PC-3 (cell line): ENCODE data around the gene FAM162A. TPM values are rescaled to one million over a fixed set of nuclear protein-coding genes. Genes with fewer than 3 reads are reported as not detected.
A peak's percentile ranks its signal among the peaks of the same experiment; 100 is the strongest.

Source experiments
- ATAC-seq: fragments of 200-7000 bp; cut with Tn5 transposase; 2 replicates; pipeline ENCODE4 v1.9.1; 2020; ENCODE audit warnings: mild to moderate bottlenecking, moderate library complexity
- BruUV-seq: library from RNA; stranded (reverse); fragments of 400-500 nt; replicated peaks from 2 replicates; lab custom pipeline; 2021; lab: Mats Ljungman, UMichigan
- CTCF ChIA-PET: fragments of 300-600 bp; sonication (Branson Sonifier 250); formaldehyde crosslinking; loops from one replicate; lab custom pipeline; 2022; ENCODE audit warnings: antibody characterized with exemption; lab: Charles Lee
- POLR2A ChIA-PET: fragments of 300-600 bp; sonication (Branson Sonifier 250); formaldehyde crosslinking; loops from one replicate; lab custom pipeline; 2022; ENCODE audit warnings: antibody characterized with exemption; ENCODE audit not compliant: unreplicated experiment; lab: Charles Lee
- DNase-seq: peaks from one replicate; pipeline ENCODE4 v3.0.0-alpha.2; 2015
- H2AFZ ChIP-seq: fragments of 300-600 bp; sonication (generic); 2 replicates; pipeline ENCODE4 v1.6.0; 2016; ENCODE audit warnings: antibody characterized with exemption, low read length
- H3F3A ChIP-seq: fragments of 300-600 bp; sonication (generic); one replicate; pipeline ENCODE4 v1.6.0; 2017; ENCODE audit warnings: antibody characterized with exemption, low read length, control low read depth, mild to moderate bottlenecking; ENCODE audit not compliant: unreplicated experiment
- H3K27ac ChIP-seq: fragments of 300-600 bp; sonication (generic); 2 replicates; pipeline ENCODE4 v1.5.1; 2016; ENCODE audit warnings: mild to moderate bottlenecking, low read length
- H3K27me3 ChIP-seq: fragments of 300-600 bp; sonication (generic); 2 replicates; pipeline ENCODE4 v1.6.1; 2016; ENCODE audit warnings: low read length, mixed read lengths
- H3K36me3 ChIP-seq: fragments of 300-600 bp; sonication (generic); 2 replicates; pipeline ENCODE4 v1.6.1; 2016; ENCODE audit warnings: low read depth, mixed run types, low read length, mixed read lengths
- H3K4me1 ChIP-seq: fragments of 300-600 bp; sonication (generic); 2 replicates; pipeline ENCODE4 v1.5.1; 2016; ENCODE audit warnings: low read length; ENCODE audit not compliant: insufficient read depth
- H3K4me2 ChIP-seq: fragments of 300-600 bp; sonication (generic); 2 replicates; pipeline ENCODE4 v1.6.0; 2016; ENCODE audit warnings: low read length
- H3K4me3 ChIP-seq: fragments of 300-600 bp; sonication (generic); 2 replicates; pipeline ENCODE4 v1.5.1; 2016; ENCODE audit warnings: mild to moderate bottlenecking, low read length, mixed read lengths
- H3K79me2 ChIP-seq: fragments of 300-600 bp; sonication (generic); 2 replicates; pipeline ENCODE4 v1.6.1; 2017; ENCODE audit warnings: low read length, mixed read lengths
- H3K9ac ChIP-seq: fragments of 300-600 bp; sonication (generic); 2 replicates; pipeline ENCODE4 v1.6.0; 2016; ENCODE audit warnings: mild to moderate bottlenecking, low read length
- H3K9me2 ChIP-seq: fragments of 300-600 bp; sonication (generic); replicated peaks from 2 replicates; pipeline ENCODE4 v1.6.1; 2016; ENCODE audit warnings: mixed run types, low read length, mixed read lengths
- H3K9me3 ChIP-seq: fragments of 300-600 bp; sonication (generic); 2 replicates; pipeline ENCODE4 v1.6.1; 2016; ENCODE audit warnings: low read length, mixed read lengths
- H4K20me1 ChIP-seq: fragments of 300-600 bp; sonication (generic); 2 replicates; pipeline ENCODE4 v1.6.1; 2016; ENCODE audit warnings: low read length, mixed read lengths
- EZH2 ChIP-seq: fragments of 300-600 bp; sonication (generic); IDR thresholded peaks from one replicate; pipeline ENCODE4 v1.6.1; 2017; ENCODE audit warnings: antibody characterized with exemption, mild to moderate bottlenecking, low read length; ENCODE audit not compliant: unreplicated experiment
- EZH2phosphoT487 ChIP-seq: fragments of 300-600 bp; sonication (generic); IDR thresholded peaks from 2 replicates; pipeline ENCODE4 v1.6.1; 2018; ENCODE audit warnings: mild to moderate bottlenecking, antibody characterized with exemption, low read length, borderline replicate concordance
- intact Hi-C: fragments of 100-400 bp; cut with micrococcal nuclease; formaldehyde crosslinking; loops from 2 replicates; pipeline ENCODE4 v1.9.0; 2023
- total RNA-seq: library from RNA; depleted of rRNA; stranded (reverse); fragments of >200 nt; gene quantifications from 2 replicates; pipeline ENCODE4 v1.2.3, GENCODE V29; 2014
- TF ChIP-seq, protein P1 (sequence below): fragments of 300-600 bp; sonication (generic); conservative IDR thresholded peaks from 2 replicates; pipeline ENCODE4 v1.5.1; 2017; ENCODE audit warnings: antibody characterized with exemption, low read depth, mild to moderate bottlenecking, low read length

The FAM162A gene
- total RNA-seq, 1 experiment from 2014 or later: 126 TPM

GRCh38 chr3:122343654-122344053, 40.3 kb upstream of the FAM162A start:
- POLR2A ChIA-PET: interaction anchor here (0.7 kb wide), 1 partner anchor 1239 kb away, joined by 8 read pairs; no protein-coding TSS in a partner anchor
- no peaks in the 10 kb centered on the region for H3K27me3 ChIP-seq
- TF ChIP-seq EZH2phosphoT487: no peak
- TF ChIP-seq EZH2: no peak
- TF ChIP-seq, protein P1, sequence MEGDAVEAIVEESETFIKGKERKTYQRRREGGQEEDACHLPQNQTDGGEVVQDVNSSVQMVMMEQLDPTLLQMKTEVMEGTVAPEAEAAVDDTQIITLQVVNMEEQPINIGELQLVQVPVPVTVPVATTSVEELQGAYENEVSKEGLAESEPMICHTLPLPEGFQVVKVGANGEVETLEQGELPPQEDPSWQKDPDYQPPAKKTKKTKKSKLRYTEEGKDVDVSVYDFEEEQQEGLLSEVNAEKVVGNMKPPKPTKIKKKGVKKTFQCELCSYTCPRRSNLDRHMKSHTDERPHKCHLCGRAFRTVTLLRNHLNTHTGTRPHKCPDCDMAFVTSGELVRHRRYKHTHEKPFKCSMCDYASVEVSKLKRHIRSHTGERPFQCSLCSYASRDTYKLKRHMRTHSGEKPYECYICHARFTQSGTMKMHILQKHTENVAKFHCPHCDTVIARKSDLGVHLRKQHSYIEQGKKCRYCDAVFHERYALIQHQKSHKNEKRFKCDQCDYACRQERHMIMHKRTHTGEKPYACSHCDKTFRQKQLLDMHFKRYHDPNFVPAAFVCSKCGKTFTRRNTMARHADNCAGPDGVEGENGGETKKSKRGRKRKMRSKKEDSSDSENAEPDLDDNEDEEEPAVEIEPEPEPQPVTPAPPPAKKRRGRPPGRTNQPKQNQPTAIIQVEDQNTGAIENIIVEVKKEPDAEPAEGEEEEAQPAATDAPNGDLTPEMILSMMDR: no peak
- no peaks in the 10 kb centered on the region for H3K9me2 ChIP-seq
- H3K9ac ChIP-seq: no peak overlapping the region
- intact Hi-C loops: no loop called here
- no peaks in the 10 kb centered on the region for H3F3A ChIP-seq
- H3K79me2 ChIP-seq: no peaks in the 10 kb centered on the region
- no peaks in the 10 kb centered on the region for H3K36me3 ChIP-seq
- CTCF ChIA-PET: interaction anchor here (0.7 kb wide), 1 partner anchor 37 kb away, joined by 4 read pairs; no protein-coding TSS in a partner anchor
- DNase-seq (peak; percentile 49), ATAC-seq (peak; percentile 49; the same call in 1 of the 2 replicates)
- no peak overlapping the region for H2AFZ ChIP-seq
- H3K4me2 ChIP-seq: no peak overlapping the region
- H3K27ac ChIP-seq: no peak overlapping the region
- no peaks in the 10 kb centered on the region; the same call in 1 of the 2 replicates for H3K4me1 ChIP-seq
- H4K20me1 ChIP-seq: no peaks in the 10 kb centered on the region
- no peak overlapping the region for H3K4me3 ChIP-seq
- peaks cover 4% of the 10 kb centered on the region; the same call in 1 of the 2 replicates for H3K9me3 ChIP-seq
- BruUV-seq: no TSS peak

- intact Hi-C loops: no loop called here
- H3F3A ChIP-seq: no peaks in the 10 kb centered on the region
- ATAC-seq (no peak), DNase-seq (no peak)
- no peak overlapping the region for H3K4me2 ChIP-seq
- H3K4me1 ChIP-seq: peaks cover 13% of the 10 kb centered on the region
- TF ChIP-seq EZH2 (no peak), EZH2phosphoT487 (no peak)
- TF ChIP-seq, protein P1: no peak
- ChIA-PET CTCF (interaction anchor here (0.6 to 3.1 kb wide), 2 partner anchors 43 to 615 kb away, joined by 3 to 37 read pairs; no protein-coding TSS in a partner anchor), POLR2A (no interaction called here)
- no peak overlapping the region for H3K9ac ChIP-seq
- no peaks in the 10 kb centered on the region for H3K9me2 ChIP-seq
- H3K4me3 ChIP-seq: no peak overlapping the region
- H4K20me1 ChIP-seq: no peaks in the 10 kb centered on the region
- no peaks in the 10 kb centered on the region for H3K9me3 ChIP-seq
- no peak overlapping the region for H3K27ac ChIP-seq
- BruUV-seq: no TSS peak
- H3K79me2 ChIP-seq: no peaks in the 10 kb centered on the region
- no peaks in the 10 kb centered on the region for H3K36me3 ChIP-seq
- no peaks in the 10 kb centered on the region for H3K27me3 ChIP-seq
- H2AFZ ChIP-seq: no peak overlapping the region
These were observed 34.8 kb upstream of the FAM162A start for GRCh38 chr3:122349171-122349570.

DNA sequence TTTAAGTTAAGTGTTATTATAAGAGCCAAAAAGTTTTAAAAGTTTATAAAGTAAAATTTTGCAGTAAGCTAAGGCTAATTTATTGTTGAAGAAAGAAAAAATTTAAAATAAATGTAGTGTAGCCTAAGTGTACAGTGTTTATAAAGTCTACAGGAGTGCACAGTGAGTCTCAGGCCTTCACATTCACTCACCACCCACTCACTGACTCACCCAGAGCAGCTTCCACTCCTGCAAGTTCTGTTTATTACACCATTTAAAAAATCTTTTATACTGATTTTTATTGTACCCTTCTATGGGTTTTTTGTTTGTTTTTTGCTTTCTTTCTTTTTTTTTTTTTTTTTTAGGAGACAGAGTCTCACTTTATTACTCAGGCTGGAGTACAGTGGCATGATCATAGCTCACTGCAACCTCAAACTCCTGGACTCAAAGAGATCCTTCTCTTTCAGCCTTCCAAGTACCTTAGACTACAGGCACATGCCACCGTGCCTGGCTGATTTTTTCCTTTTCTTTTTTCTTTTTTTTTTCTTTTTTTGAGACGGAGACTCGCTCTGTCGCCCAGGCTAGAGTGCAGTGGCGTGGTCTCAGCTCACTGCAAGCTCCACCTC, 33.1 kb upstream of the FAM162A start:
- Histone ChIP-seq H3K4me2 (no peak overlapping the region), H3K4me3 (no peak overlapping the region), H3K36me3 (no peaks in the 10 kb centered on the region), H3K27me3 (no peaks in the 10 kb centered on the region), H2AFZ (no peak overlapping the region), H3K4me1 (peaks cover 13% of the 10 kb centered on the region), H3K27ac (no peak overlapping the region), H4K20me1 (no peaks in the 10 kb centered on the region), H3K79me2 (no peaks in the 10 kb centered on the region), H3K9me2 (no peaks in the 10 kb centered on the region), H3F3A (no peaks in the 10 kb centered on the region), H3K9me3 (no peaks in the 10 kb centered on the region), H3K9ac (no peak overlapping the region)
- no TSS peak for BruUV-seq
- peak; percentile 27 for DNase-seq
- POLR2A ChIA-PET: interaction anchor here (0.6 to 0.7 kb wide), 3 partner anchors 9 to 45 kb away, joined by 3 to 6 read pairs (median 6); no protein-coding TSS in a partner anchor
- CTCF ChIA-PET: interaction anchor here (0.6 to 3.1 kb wide), 4 partner anchors 34 to 1933 kb away, joined by 3 to 37 read pairs (median 3); no protein-coding TSS in a partner anchor
- ATAC-seq: peak; percentile 86
- intact Hi-C loops: loop anchor here (10.0 kb wide), 1 partner anchor 376 kb away; no protein-coding TSS in a partner anchor
- TF ChIP-seq EZH2phosphoT487 (no peak), EZH2 (no peak)
- TF ChIP-seq, protein P1: no peak
